Mononuclear cell (primary cell): ENCODE measurements around the gene RNF32. TPM values are rescaled to one million over a fixed set of nuclear protein-coding genes. Genes with fewer than 3 reads are reported as not detected.

Source experiments
- H3K27me3 ChIP-seq: 2 replicates; pipeline ENCODE4 v1.6.0; 2011; ENCODE audit warnings: low read length, control low read depth; ENCODE audit not compliant: insufficient read depth
- H3K4me1 ChIP-seq: 2 replicates; pipeline ENCODE4 v1.5.1; 2011; ENCODE audit warnings: mild to moderate bottlenecking, low read length, control low read depth; ENCODE audit not compliant: insufficient read depth
- H3K4me3 ChIP-seq: 2 replicates; pipeline ENCODE4 v1.5.1; 2011; ENCODE audit warnings: mild to moderate bottlenecking, low read length, moderate library complexity
- H3K9me3 ChIP-seq: 2 replicates; pipeline ENCODE4 v1.5.1; 2011; ENCODE audit warnings: low read depth, mild to moderate bottlenecking, control low read depth, low read length
- total RNA-seq: library from RNA; depleted of rRNA; stranded (reverse); fragments of >200 nt; gene quantifications from one replicate; pipeline ENCODE4 v1.2.3, GENCODE V29; 2012

Gene RNF32
- total RNA-seq, 1 donor: 0.10 TPM

DNA sequence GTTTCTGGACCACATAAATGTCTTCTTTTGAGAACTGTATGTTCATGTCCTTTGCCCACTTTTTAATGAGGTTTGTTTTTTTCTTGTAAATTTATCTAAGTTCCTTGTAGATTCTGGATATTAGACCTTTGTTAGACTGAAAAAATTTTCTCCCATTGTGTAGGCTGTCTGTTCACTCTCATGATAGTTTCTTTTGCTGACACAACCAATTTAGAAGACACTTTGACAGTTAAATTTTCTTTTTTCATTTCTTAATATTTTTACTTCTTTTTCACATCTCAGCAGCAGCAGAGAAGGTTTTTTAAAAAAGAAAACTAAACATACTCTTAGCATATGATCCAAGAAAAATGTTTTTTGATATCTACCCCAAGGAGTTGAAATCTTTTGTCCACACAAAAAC is 61.8 kb downstream of the RNF32 start:
- H3K9me3 ChIP-seq: peaks cover 3% of the 10 kb centered on the region

DNA sequence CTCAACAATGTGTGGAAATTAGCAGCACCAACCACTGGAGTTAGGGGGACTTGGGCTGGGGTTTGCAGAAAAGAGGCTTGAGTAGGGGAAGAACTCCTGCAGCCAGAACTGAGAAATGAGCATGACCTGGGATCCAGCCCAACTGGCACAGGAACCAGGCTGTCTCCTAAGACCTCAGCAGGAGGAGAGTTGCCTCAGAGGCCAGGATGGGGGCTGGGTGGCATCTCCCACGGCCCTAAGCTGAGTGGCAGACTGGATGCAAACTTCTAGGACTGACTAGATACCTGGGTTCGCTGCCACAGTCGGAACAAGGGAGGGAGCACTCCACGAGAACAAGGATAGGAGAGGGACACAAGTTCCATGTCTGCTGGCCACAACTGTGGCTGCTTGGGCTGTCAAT is 62.6 kb downstream of the RNF32 start:
- Histone ChIP-seq H3K4me1 (no peaks in the 10 kb centered on the region), H3K4me3 (no peak overlapping the region), H3K27me3 (no peaks in the 10 kb centered on the region), H3K9me3 (no peaks in the 10 kb centered on the region)

More for the DNA sequence above, 61.8 kb downstream of the RNF32 start:
- H3K27me3 ChIP-seq: no peaks in the 10 kb centered on the region
- H3K4me3 ChIP-seq: no peak overlapping the region
- no peaks in the 10 kb centered on the region for H3K4me1 ChIP-seq

DNA sequence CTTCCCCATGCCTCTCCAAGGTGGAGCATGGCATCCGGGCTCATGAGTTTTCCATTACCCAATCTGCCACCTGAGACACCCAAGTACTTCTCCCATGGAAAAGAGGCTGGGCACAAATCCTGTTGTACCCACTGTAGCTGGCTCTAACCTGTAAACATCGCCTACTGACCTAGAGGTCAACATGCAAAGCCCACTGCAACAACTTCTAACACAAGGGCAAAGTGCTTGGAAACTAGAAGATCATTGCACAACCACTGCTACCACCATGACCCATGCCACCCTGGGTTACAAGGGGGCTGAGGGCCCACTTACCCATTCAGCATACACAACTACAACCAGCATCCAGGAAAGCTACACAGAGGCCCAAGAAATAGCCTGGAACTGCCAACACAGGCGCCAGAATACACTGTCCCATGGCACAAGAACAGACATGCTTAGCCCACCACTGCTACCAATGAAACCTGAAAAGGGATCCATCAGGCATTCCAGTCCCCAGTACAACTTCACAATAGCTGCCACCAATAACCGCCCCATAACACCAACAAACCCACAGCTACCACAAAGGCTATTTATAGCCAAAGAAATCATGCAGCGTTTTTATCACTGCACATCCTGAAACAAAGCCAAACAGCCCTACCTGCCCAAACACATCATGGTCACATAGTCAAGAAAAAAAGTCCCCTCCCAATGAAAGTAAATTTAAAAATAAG is 63.4 kb downstream of the RNF32 start:
- Histone ChIP-seq H3K4me1 (no peaks in the 10 kb centered on the region), H3K4me3 (no peak overlapping the region), H3K27me3 (no peaks in the 10 kb centered on the region), H3K9me3 (no peaks in the 10 kb centered on the region)

DNA sequence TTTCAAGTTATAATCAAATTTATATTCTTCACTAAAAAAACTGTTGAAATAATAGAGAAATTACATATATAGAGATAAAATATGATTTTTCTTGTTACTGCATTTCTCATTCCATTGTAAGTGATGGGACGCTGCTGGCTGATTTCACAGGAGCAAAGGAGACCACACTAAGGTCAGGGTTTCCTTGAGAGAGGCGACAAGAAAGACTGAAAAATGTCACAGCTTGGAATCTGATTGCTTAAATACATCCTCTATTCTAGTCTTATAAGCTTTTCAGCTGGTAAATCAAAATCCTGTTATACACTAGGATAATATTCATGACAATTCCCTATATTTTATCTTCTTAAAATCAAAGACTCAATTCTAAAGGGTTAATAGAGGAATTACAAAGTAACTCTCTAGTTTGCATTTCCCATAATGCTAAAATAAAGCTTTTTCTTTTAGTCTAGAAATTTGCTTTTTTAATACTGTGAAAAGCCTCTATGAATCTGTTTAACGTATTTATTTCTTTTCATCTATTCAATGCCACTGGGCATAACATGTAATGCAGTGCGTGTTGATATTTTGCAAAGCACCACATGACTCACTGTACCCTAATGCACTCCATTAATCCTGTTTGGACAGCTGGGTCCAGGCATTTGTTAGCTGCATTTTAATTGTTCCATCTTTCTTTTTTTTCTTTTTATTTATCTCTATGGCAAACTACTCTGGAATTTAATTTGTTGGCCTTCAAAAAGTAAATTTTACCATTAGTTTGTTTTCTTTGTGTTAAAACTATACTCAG is 81.7 kb downstream of the RNF32 start:
- H3K9me3 ChIP-seq: no peaks in the 10 kb centered on the region
- no peaks in the 10 kb centered on the region for H3K27me3 ChIP-seq
- no peak overlapping the region for H3K4me3 ChIP-seq

DNA sequence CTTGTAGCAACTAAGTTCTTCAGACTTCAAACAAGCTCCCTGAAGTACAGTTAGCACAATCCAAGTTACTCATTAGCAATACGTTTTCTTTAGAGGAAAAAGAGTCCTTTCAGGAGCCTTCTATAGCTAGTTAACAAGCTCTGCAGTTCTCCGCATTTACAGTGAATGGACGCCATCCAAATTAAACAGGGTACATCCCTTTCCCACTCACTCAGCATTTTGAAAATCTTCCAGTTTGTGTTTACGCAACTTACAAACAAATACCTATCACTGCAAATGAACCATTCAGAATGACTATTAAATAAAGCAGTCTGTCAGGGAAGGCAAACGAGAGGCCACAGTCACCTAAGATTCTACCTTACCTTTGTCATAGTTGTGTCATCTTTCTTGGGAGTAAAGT is 84.5 kb downstream of the RNF32 start:
- Histone ChIP-seq H3K9me3 (no peaks in the 10 kb centered on the region), H3K4me1 (no peaks in the 10 kb centered on the region), H3K27me3 (no peaks in the 10 kb centered on the region), H3K4me3 (no peak overlapping the region)

More for the DNA sequence above, 81.7 kb downstream of the RNF32 start:
- H3K4me1 ChIP-seq: no peaks in the 10 kb centered on the region

DNA sequence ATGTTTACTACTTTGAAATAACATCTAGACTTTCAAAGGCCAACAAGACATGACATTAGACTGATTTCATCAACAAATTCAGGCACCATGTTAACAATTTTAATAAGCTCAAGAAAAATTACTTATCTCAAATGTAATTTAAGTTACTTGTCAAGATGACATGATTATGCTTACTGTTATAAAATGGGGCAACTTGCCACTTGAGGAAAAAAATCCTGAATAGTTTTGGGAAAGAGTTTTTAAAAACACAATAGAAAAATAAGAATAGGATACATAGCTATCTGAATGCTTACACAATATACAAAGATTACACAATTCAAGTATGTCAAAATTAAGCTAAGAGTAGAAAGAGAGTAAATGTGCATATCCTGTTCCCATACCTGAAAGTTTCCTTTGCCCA is 85.4 kb downstream of the RNF32 start:
- no peaks in the 10 kb centered on the region for H3K9me3 ChIP-seq
- no peaks in the 10 kb centered on the region for H3K4me1 ChIP-seq
- no peak overlapping the region for H3K4me3 ChIP-seq
- no peaks in the 10 kb centered on the region for H3K27me3 ChIP-seq
